Pancreas (tissue), 10 donors: Measurements from ENCODE around the gene S100A4. TPM values are rescaled to one million over a fixed set of nuclear protein-coding genes. Genes with fewer than 3 reads are reported as not detected.
"Not testable (repeated sequence)": the region's sequence is repeated elsewhere in the genome, so short reads cannot be mapped to it uniquely, and the experiment has no call there.

Experiments used
- ATAC-seq, 4 donors: fragments of 200-7000 bp; cut with Tn5 transposase; one replicate each; pipeline versions ENCODE4 v1.8.0 to v1.9.1; 2020; ENCODE audit warnings: mild to moderate bottlenecking in 4 of 4, moderate library complexity in 4 of 4
- DNase-seq, 6 donors: peaks; one replicate each; pipeline ENCODE4 v3.0.0-alpha.2; 2020
- FAIRE-seq: peaks from 2 replicates; lab custom pipeline; 2012; peaks lifted over from hg19 to GRCh38; lab: Jason Lieb, UNC
- H3K27ac ChIP-seq, 4 donors: fragments of 200-600 bp; sonication (generic); 1 replicate in 3 of 4; 2 replicates in 1 of 4; pipeline versions ENCODE4 v1.5.0 to v1.8.0; 2020
- H3K27me3 ChIP-seq, 4 donors: fragments of 200-600 bp; one replicate each; pipeline ENCODE4 v1.8.0; 2021
- H3K36me3 ChIP-seq, 3 donors: fragments of 200-600 bp; sonication (generic) in 1 of 3; one replicate each; pipeline versions ENCODE4 v1.5.0 to v1.8.0; 2020 to 2021
- H3K4me1 ChIP-seq, 3 donors: fragments of 200-600 bp; one replicate each; pipeline ENCODE4 v1.8.0; 2021
- H3K4me3 ChIP-seq, 4 donors: fragments of 200-600 bp; sonication (generic) in 2 of 4; one replicate each; pipeline versions ENCODE4 v1.5.0 to v1.8.0; 2020 to 2021
- H3K9me3 ChIP-seq, 4 donors: fragments of 200-600 bp; one replicate each; pipeline ENCODE4 v1.8.0; 2021
- WGBS, 2 donors: extraction: QIAGEN DNeasy Blood & Tissue Kit; methylation state at CpG; one replicate each; pipeline ENCODE4 v1.1.7; 2013; 5-methylcytosine and 5-hydroxymethylcytosine counted together
- intact Hi-C, 3 donors: fragments of 100-400 bp; cut with DNase I; formaldehyde crosslinking; loops; one replicate each; pipeline versions ENCODE4 v1.11.1 to v1.14.2; 2022
- polyA plus RNA-seq, 2 donors: library from polyadenylated mRNA; stranded (reverse); fragments of 200-250 nt; gene quantifications; one replicate each; pipeline ENCODE4 v1.2.3, GENCODE V29; 2013
- total RNA-seq, 6 donors: library from RNA; stranded (reverse); fragmentation: NEBNext Ultra II Directional in 4 of 6; extraction: Animal tissue kit (Norgen Biotek cat#: 25700) in 4 of 6; gene quantifications; one replicate each; pipeline versions ENCODE4 v1.2.1 to v1.2.4, GENCODE V29; 2021 to 2023
- TF ChIP-seq, protein P1 (sequence below), 4 donors: fragments of 200-600 bp; sonication (generic) in 3 of 4; IDR thresholded peaks; one replicate each; pipeline versions ENCODE4 v1.5.0 to v1.8.0; 2021; ENCODE audit warnings: antibody characterized with exemption in 4 of 4
- donor health status: healthy with polysubstance abuse.
- donor health status: DM: no; HTN: no; CAD: no; lungs with moderate emphysema.
- donor health status: DM: no; HTN: no; CAD: no.
- donor health status: control.
- donor health status: control.
- donor health status: Bipolar disorder and iron deficiency.
- donor health status: DM: yes; HTN: yes; CAD: no.
- donor health status: DM: no; HTN: no; CAD: no.
- donor health status: DM: no; HTN: no; CAD: no.
- donor health status: DM: yes; HTN: yes; CAD: no.

S100A4 gene
- total RNA-seq (10 to 100 TPM in 4 of 6 donors, 1 to 10 TPM in 2; 5.0 to 40.9 (median 24.4) TPM), polyA plus RNA-seq (100 to 1,000 TPM in 1 of 2 donors, 10 to 100 TPM in 1; 88.6 to 149 TPM)

DNA sequence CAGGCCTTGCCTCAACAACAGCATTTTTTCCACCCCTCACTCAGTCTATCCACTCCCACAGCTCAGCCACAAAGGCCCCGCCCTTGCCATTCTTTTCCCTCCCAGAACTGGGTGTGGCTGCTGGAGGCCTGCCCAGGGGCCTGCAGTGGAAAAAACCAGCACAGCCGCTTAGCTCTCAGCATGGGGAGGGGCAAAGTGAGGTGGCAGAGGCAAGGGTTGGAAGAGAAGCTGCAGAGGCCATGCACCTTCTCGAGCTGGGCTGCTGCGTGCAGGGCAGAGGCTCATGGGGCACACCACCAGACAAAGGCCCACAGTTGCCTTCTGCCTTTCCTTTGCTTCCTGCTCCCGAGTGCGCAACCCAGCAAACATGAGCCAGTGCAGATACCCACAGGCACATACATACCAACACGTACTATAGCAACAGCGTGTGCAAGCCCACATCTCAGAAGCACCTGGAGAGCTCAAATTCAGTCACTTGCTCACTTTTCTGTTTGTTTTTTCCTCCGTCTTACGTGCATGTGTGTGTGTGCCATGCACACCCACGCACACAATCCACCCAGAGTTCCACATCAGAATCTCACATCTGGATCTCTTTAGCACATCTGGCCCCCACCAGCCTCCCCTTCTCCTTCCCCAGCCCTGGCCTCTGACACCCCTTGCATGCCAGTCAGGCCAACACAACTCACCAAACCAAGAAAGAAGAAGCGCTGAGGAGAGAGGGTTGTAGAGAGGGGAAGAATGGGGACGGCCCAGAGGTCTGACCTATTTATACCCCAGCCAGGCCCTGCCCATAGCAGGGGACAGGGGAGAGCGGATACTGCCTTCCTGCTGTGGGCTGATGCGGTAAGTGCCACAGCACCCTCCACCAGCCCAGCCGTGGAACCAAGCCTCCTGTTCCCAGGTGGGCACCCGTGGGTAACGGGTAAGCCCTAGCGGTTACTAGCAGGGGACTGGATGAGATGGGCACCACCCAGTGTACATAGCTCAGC, at the start of gene S100A4:
TSS of gene S100A4 (minus strand) at position 740 of the 989 bp plus-strand sequence. CDS start 1,012 bp downstream, outside the sequence.
- DNase-seq = peak; percentile 86 to 94 (median 94)
- H3K27ac ChIP-seq = peak within 1 kb of the TSS; percentile 28 to 78 (median 44)
- peaks cover 0 to 20% (median 5%) of the 10 kb centered on the region in 3 donors for H3K4me1 ChIP-seq
- no peaks in the 10 kb centered on the region for H3K27me3 ChIP-seq
- FAIRE-seq = no peak
- TF ChIP-seq, protein P1, sequence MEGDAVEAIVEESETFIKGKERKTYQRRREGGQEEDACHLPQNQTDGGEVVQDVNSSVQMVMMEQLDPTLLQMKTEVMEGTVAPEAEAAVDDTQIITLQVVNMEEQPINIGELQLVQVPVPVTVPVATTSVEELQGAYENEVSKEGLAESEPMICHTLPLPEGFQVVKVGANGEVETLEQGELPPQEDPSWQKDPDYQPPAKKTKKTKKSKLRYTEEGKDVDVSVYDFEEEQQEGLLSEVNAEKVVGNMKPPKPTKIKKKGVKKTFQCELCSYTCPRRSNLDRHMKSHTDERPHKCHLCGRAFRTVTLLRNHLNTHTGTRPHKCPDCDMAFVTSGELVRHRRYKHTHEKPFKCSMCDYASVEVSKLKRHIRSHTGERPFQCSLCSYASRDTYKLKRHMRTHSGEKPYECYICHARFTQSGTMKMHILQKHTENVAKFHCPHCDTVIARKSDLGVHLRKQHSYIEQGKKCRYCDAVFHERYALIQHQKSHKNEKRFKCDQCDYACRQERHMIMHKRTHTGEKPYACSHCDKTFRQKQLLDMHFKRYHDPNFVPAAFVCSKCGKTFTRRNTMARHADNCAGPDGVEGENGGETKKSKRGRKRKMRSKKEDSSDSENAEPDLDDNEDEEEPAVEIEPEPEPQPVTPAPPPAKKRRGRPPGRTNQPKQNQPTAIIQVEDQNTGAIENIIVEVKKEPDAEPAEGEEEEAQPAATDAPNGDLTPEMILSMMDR (IDR thresholded peaks at IDR 0.05) = no peak
- no peaks in the 10 kb centered on the region for H3K36me3 ChIP-seq
- peak; percentile 91 to 95 (median 94) for ATAC-seq
- intact Hi-C loops = no loop called here
- peak within 1 kb of the TSS in 1 of 4 donors; percentile 25 for H3K4me3 ChIP-seq
- H3K9me3 ChIP-seq = no peaks in the 10 kb centered on the region
- WGBS, 2 donors = 56 to 58% methylated on average over 19 of the region's 19 CpGs

DNA sequence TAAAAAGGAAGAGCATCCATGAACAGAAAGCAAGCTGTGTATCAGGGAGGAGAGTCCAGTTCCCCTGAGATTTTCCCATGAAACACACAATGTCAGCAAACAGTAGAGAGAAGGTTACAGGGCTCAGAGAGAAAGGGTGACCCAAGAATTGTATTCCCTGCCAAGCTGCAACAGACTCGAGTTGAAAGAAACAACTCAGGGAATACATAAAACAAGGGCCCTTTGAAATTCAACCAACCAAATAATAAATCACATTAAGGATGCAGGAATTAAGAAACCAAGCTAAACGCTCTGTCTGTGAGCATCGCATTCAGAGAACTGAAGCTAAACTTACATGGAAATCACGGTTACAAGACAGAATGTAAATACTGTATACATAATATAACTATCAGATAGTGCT, 47.1 kb upstream of the S100A4 start:
- TF ChIP-seq, protein P1 (IDR thresholded peaks at IDR 0.05) = no peak
- Histone ChIP-seq H3K36me3 (no peaks in the 10 kb centered on the region), H3K9me3 (no peaks in the 10 kb centered on the region), H3K27ac (no peak overlapping the region), H3K4me1 (peaks cover 0 to 8% (median 0%) of the 10 kb centered on the region in 3 donors), H3K27me3 (no peaks in the 10 kb centered on the region), H3K4me3 (no peak overlapping the region)
- ATAC-seq = no peak
- FAIRE-seq = no peak
- intact Hi-C loops = no loop called here
- 55 to 58% methylated on average over 4 of the region's 4 CpGs for WGBS, 2 donors
- no peak for DNase-seq

DNA sequence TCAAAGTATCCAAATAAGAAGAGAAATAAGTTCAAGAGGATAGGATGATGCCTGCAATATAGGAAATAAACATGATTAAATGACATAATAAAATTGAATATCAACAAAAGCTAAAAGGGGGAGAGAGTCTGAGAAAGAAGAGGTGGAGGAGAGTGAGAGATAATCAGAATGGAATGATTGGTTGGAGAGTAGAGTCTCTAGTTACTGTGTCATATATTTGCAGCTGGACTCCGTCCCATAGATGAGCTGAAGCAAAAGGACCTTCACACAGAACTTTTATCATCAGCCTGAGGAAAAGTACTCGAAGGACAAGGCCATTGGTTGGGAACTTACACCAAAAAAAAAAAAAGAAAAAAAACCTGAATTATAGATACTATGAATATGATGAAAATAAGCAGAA, 42.9 kb upstream of the S100A4 start:
- no peaks in the 10 kb centered on the region for H3K36me3 ChIP-seq
- no peak for DNase-seq
- FAIRE-seq = no peak
- ATAC-seq = no peak
- intact Hi-C loops = no loop called here
- no peaks in the 10 kb centered on the region for H3K9me3 ChIP-seq
- H3K27me3 ChIP-seq = no peaks in the 10 kb centered on the region
- TF ChIP-seq, protein P1 (IDR thresholded peaks at IDR 0.05) = no peak
- peaks cover 0 to 8% (median 0%) of the 10 kb centered on the region in 3 donors for H3K4me1 ChIP-seq
- H3K27ac ChIP-seq = no peak overlapping the region
- 66 to 76% methylated on average over 2 of the region's 2 CpGs for WGBS, 2 donors
- H3K4me3 ChIP-seq = no peak overlapping the region

DNA sequence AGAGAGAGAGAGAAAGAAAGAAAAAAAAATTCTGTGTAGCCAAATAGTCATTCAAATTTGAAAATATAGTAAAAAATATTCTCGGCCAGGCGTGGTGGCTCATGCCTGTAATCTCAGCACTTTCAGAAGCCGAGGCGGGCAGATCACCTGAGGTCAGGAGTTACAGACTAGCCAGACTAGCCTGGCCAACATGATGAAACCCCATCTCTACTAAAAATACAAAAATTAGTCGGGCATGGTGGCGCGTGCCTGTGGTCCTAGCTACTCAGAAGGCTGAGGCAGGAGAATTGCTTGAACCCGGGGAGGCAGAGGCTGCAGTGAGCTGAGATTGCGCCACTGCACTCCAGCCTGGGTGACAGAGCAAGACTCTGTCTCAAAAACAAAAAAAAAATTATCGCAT, 42.4 kb upstream of the S100A4 start:
- intact Hi-C loops, H3K9me3 ChIP-seq, H3K27ac ChIP-seq, H3K36me3 ChIP-seq, DNase-seq, H3K4me1 ChIP-seq, ATAC-seq, H3K27me3 ChIP-seq, H3K4me3 ChIP-seq, FAIRE-seq: not testable (repeated sequence)
- WGBS, 2 donors = 90 to 94% methylated on average over 10 of the region's 10 CpGs

DNA sequence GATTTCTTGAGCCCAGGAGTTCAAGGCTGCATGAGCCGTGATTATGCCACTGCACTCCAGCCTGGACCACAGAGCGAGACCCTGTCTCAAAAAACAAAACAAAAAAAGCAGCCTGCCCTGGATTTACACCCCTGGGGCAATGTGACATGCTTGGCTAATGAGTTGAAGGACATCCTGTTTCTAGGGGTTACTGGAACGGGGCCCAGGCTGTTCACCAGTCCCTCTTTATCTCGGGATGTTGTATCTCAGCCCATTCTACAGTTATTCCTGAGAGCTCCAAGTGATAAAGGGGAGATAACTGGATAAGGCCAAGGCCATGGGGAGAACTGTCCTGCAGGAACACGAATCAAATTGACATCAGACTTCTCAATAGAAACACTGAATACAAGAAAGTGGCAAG, 41.7 kb upstream of the S100A4 start:
- H3K4me3 ChIP-seq = no peak overlapping the region
- H3K4me1 ChIP-seq = peaks cover 0 to under 1% (median 0%) of the 10 kb centered on the region in 3 donors
- FAIRE-seq (no peak), DNase-seq (no peak), ATAC-seq (no peak)
- no peaks in the 10 kb centered on the region for H3K9me3 ChIP-seq
- intact Hi-C loops = no loop called here
- H3K27me3 ChIP-seq = no peaks in the 10 kb centered on the region
- 50 to 62% methylated on average over 5 of the region's 5 CpGs for WGBS, 2 donors
- no peaks in the 10 kb centered on the region for H3K36me3 ChIP-seq
- TF ChIP-seq, protein P1 (IDR thresholded peaks at IDR 0.05) = no peak
- no peak overlapping the region for H3K27ac ChIP-seq
